ENCODE data around the gene ANKRD40. TPM values are rescaled to one million over a fixed set of nuclear protein-coding genes. Genes with fewer than 3 reads are reported as not detected.
"Not testable (repeated sequence)": the region's sequence is repeated elsewhere in the genome, so short reads cannot be mapped to it uniquely, and the experiment has no call there.

The ANKRD40 gene
- total RNA-seq, 1 donor, result 59.6 TPM

GRCh38 chr17:50682441-50682840, 25.3 kb downstream of the ANKRD40 start:
- TF ChIP-seq CTCF (IDR thresholded peaks at IDR 0.05; ENCODE audit: insufficient read depth, low read depth, low read length), result no peak
- no peak for DNase-seq (ENCODE audit: low read depth)
- no peak overlapping the region for H3K4me3 ChIP-seq (ENCODE audit: low read depth, low read length)

GRCh38 chr17:50681263-50682200, 26.2 kb downstream of the ANKRD40 start:
- peak; percentile 83 for DNase-seq (ENCODE audit: low read depth)
- H3K4me3 ChIP-seq (ENCODE audit: low read depth, low read length), result no peak overlapping the region
- TF ChIP-seq CTCF (IDR thresholded peaks at IDR 0.05; ENCODE audit: insufficient read depth, low read depth, low read length), result peak; percentile 79

- not testable (repeated sequence) for DNase-seq (ENCODE audit: low read depth)
These were observed 27.0 kb downstream of the ANKRD40 start for GRCh38 chr17:50680543-50681262.

GRCh38 chr17:50680126-50680525, 27.6 kb downstream of the ANKRD40 start:
- no peak for DNase-seq (ENCODE audit: low read depth)
- no peak for TF ChIP-seq CTCF (IDR thresholded peaks at IDR 0.05; ENCODE audit: insufficient read depth, low read depth, low read length)

More at GRCh38 chr17:50680543-50681262, 27.0 kb downstream of the ANKRD40 start:
- not testable (repeated sequence) for H3K4me3 ChIP-seq (ENCODE audit: low read depth, low read length)

GRCh38 chr17:50679008-50679544, 28.6 kb downstream of the ANKRD40 start:
- DNase-seq (ENCODE audit: low read depth), result no peak
- TF ChIP-seq CTCF (IDR thresholded peaks at IDR 0.05; ENCODE audit: insufficient read depth, low read depth, low read length), result no peak
- no peak overlapping the region for H3K4me3 ChIP-seq (ENCODE audit: low read depth, low read length)

More at GRCh38 chr17:50680126-50680525, 27.6 kb downstream of the ANKRD40 start:
- H3K4me3 ChIP-seq (ENCODE audit: low read depth, low read length), result no peak overlapping the region

- no peak for TF ChIP-seq CTCF (IDR thresholded peaks at IDR 0.05; ENCODE audit: insufficient read depth, low read depth, low read length)
- H3K4me3 ChIP-seq (ENCODE audit: low read depth, low read length), result no peak overlapping the region
- DNase-seq (ENCODE audit: low read depth), result no peak
These were observed 29.8 kb downstream of the ANKRD40 start for GRCh38 chr17:50677851-50678375.
